Measurements from ENCODE around the gene DDX1. TPM values are rescaled to one million over a fixed set of nuclear protein-coding genes. Genes with fewer than 3 reads are reported as not detected.

DDX1 gene
- total and polyA plus RNA-seq, 8 donors, result 74.2 to 153 (median 126) TPM

GRCh38 chr2:15625344-15626036 lies 33.8 kb downstream of the DDX1 start:
- no peak for TF ChIP-seq CTCF (IDR thresholded peaks at IDR 0.05)
- H3K36me3 ChIP-seq, result peaks cover 0 to 90% of the 10 kb centered on the region in 2 donors
- DNase-seq (no peak), ATAC-seq (no peak)
- intact Hi-C loops (cut with DNase I), result no loop called here
- no peak overlapping the region for H3K27ac ChIP-seq
- H3K4me3 ChIP-seq, result no peak overlapping the region
- H3K4me1 ChIP-seq, result no peaks in the 10 kb centered on the region
- H3K27me3 ChIP-seq, result no peaks in the 10 kb centered on the region
- H3K9me3 ChIP-seq, result no peaks in the 10 kb centered on the region

GRCh38 chr2:15626126-15626525 lies 34.5 kb downstream of the DDX1 start:
- no peak overlapping the region for H3K4me3 ChIP-seq
- H3K27ac ChIP-seq, result no peak overlapping the region
- intact Hi-C loops (cut with DNase I), result no loop called here
- H3K4me1 ChIP-seq, result no peaks in the 10 kb centered on the region
- H3K27me3 ChIP-seq, result no peaks in the 10 kb centered on the region
- no peaks in the 10 kb centered on the region for H3K9me3 ChIP-seq
- TF ChIP-seq CTCF (IDR thresholded peaks at IDR 0.05), result no peak
- ATAC-seq (no peak), DNase-seq (no peak)
- peaks cover 0 to 90% of the 10 kb centered on the region in 2 donors for H3K36me3 ChIP-seq

- Histone ChIP-seq H3K27ac (no peak overlapping the region), H3K27me3 (no peaks in the 10 kb centered on the region), H3K9me3 (no peaks in the 10 kb centered on the region), H3K36me3 (peaks cover 0 to 90% of the 10 kb centered on the region in 2 donors), H3K4me1 (no peaks in the 10 kb centered on the region), H3K4me3 (no peak overlapping the region)
- intact Hi-C loops (cut with DNase I), result no loop called here
- DNase-seq, result no peak
- no peak for TF ChIP-seq CTCF (IDR thresholded peaks at IDR 0.05)
- no peak for ATAC-seq
These were observed 35.3 kb downstream of the DDX1 start for GRCh38 chr2:15626967-15627366.

GRCh38 chr2:15627817-15628684 lies 36.4 kb downstream of the DDX1 start:
- ATAC-seq, result no peak
- DNase-seq, result no peak
- H3K4me1 ChIP-seq, result no peaks in the 10 kb centered on the region
- no peaks in the 10 kb centered on the region for H3K9me3 ChIP-seq
- TF ChIP-seq CTCF (IDR thresholded peaks at IDR 0.05), result no peak
- H3K36me3 ChIP-seq, result peaks cover 0 to 90% of the 10 kb centered on the region in 2 donors
- H3K27me3 ChIP-seq, result no peaks in the 10 kb centered on the region
- H3K4me3 ChIP-seq, result no peak overlapping the region
- intact Hi-C loops (cut with DNase I), result no loop called here
- no peak overlapping the region for H3K27ac ChIP-seq

All from left lung (tissue), 10 donors.